Measurements from ENCODE around the gene KICS2. TPM values are rescaled to one million over a fixed set of nuclear protein-coding genes. Genes with fewer than 3 reads are reported as not detected.

Gene KICS2
- total and polyA plus RNA-seq, 2 donors (not counting 3 experiments of a cell fraction or from before 2014, with no cell fraction given): 1.6 to 3.2 TPM

GRCh38 chr12:64181430-64182291 is 40.4 kb downstream of the KICS2 start:
- Histone ChIP-seq H3K79me2 (ENCODE audit: control insufficient read depth, insufficient read depth, low read length) (no peaks in the 10 kb centered on the region), H2AFZ (ENCODE audit: low read depth, low read length) (no peak overlapping the region), H4K20me1 (replicated peaks; ENCODE audit: control insufficient read depth, extremely low read depth, insufficient read depth, low read length) (no peaks in the 10 kb centered on the region), H3K9me3 (replicated peaks; ENCODE audit: control insufficient read depth, insufficient read depth, low read length) (no peaks in the 10 kb centered on the region), H3K36me3 (ENCODE audit: control insufficient read depth in 2 of 2, extremely low read depth in 1 of 2, insufficient read depth in 2 of 2, low read length in 2 of 2) (no peaks in the 10 kb centered on the region), H3K27ac (ENCODE audit: insufficient read depth, low read depth, low read length) (peak overlapping the region; percentile 85), H3K9ac (replicated peaks; ENCODE audit: extremely low read depth, insufficient read depth, low read length) (peak overlapping the region; percentile 54), H3K4me2 (ENCODE audit: insufficient read depth, low read length) (peak overlapping the region; percentile 80), H3K27me3 (ENCODE audit: control insufficient read depth in 2 of 2, insufficient read depth in 2 of 2, low read length in 2 of 2) (no peaks in the 10 kb centered on the region), H3K4me3 (replicated peaks in 1 of 3; ENCODE audit: insufficient read depth in 1 of 3, low read depth in 1 of 3, low read length in 3 of 3) (peak overlapping the region in 1 of 3 experiments; percentile 30), H3K4me1 (ENCODE audit: control insufficient read depth, extremely low read depth, insufficient read depth, low read length) (peaks cover 53% of the 10 kb centered on the region), H3K9me1 (replicated peaks; ENCODE audit: control insufficient read depth, extremely low read depth, insufficient read depth, low read length) (no peaks in the 10 kb centered on the region)
- dilution Hi-C loops (cut with MboI; ENCODE audit: extremely low pct_ligation_motif_present, low sequenced_read_pairs) (no loop called here), intact Hi-C loops (cut with micrococcal nuclease) (loop anchor here (1.0 to 5.0 kb wide), 5 partner anchors 41 to 337 kb away; partner anchors contain the start of genes KICS2 and SRGAP1)
- ChIA-PET CTCF (interaction anchor here (0.7 to 5.5 kb wide), 19 partner anchors 9 to 345 kb away, joined by 3 to 56 read pairs (median 5); partner anchors contain the start of gene SRGAP1), POLR2A (no interaction called here)
- DNase-seq (ENCODE audit: low read depth, low spot score): peak; percentile 87
- TF ChIP-seq CTCF (IDR thresholded peaks at IDR 0.05; ENCODE audit: extremely low read depth in 1 of 2, insufficient read depth in 1 of 2, low read depth in 1 of 2, low read length in 2 of 2) (peak; percentile 24 to 57), FOS (IDR thresholded peaks at IDR 0.05; ENCODE audit: borderline replicate concordance, insufficient read depth, low read length) (peak; percentile 100), GATA2 (IDR thresholded peaks at IDR 0.05; ENCODE audit: insufficient read depth, insufficient read length, low read depth, low read length) (no peak), POLR2A (IDR thresholded peaks at IDR 0.05; ENCODE audit: low read depth, low read length) (no peak), JUN (IDR thresholded peaks at IDR 0.05; ENCODE audit: borderline replicate concordance, insufficient read depth, insufficient read length, low read depth) (peak; percentile 93), POLR2AphosphoS5 (IDR thresholded peaks at IDR 0.05; ENCODE audit: insufficient read depth, low read depth, low read length) (peak; percentile 50)
- BruUV-seq (replicated peaks): TSS peak; percentile 77
- peak; percentile 95 for FAIRE-seq

Data from endothelial cell of umbilical vein (primary cell).